Adrenal gland (tissue), 12 donors: Measurements from ENCODE around the gene SARS1. TPM values are rescaled to one million over a fixed set of nuclear protein-coding genes. Genes with fewer than 3 reads are reported as not detected.

ENCODE experiments used
- DNase-seq, 7 donors: peaks; one replicate each; pipeline ENCODE4 v3.0.0-alpha.2; 2019 to 2020
- H3K27ac ChIP-seq, 5 donors: fragments of 200-600 bp; sonication (generic) in 4 of 5; 1 replicate in 3 of 5; 2 replicates in 2 of 5; pipeline versions ENCODE4 v1.5.1 to v1.8.0; 2016 to 2020; ENCODE audit warnings: mild to moderate bottlenecking in 1 of 5
- H3K27me3 ChIP-seq: fragments of 200-600 bp; 2 replicates; pipeline ENCODE4 v1.8.0; 2021
- H3K36me3 ChIP-seq, 2 donors: fragments of 200-600 bp; replicated peaks in 1 of 2; 1 replicate in 1 of 2; 2 replicates in 1 of 2; pipeline versions ENCODE4 v1.5.1 to v1.8.0; 2018 to 2022
- H3K4me1 ChIP-seq, 2 donors: fragments of 200-600 bp; replicated peaks in 1 of 2; 1 replicate in 1 of 2; 2 replicates in 1 of 2; pipeline versions ENCODE4 v1.5.1 to v1.8.0; 2018 to 2021
- H3K4me3 ChIP-seq, 4 donors: fragments of 200-600 bp; sonication (generic) in 3 of 4; one replicate each; pipeline ENCODE4 v1.5.1; 2016 to 2018
- H3K9me3 ChIP-seq, 3 donors: fragments of 200-600 bp; sonication (generic) in 1 of 3; replicated peaks in 1 of 3; 1 replicate in 2 of 3; 2 replicates in 1 of 3; pipeline versions ENCODE4 v1.5.1 to v1.8.0; 2016 to 2021
- POLR2A ChIP-seq, 2 donors: fragments of 450-650 bp; IDR thresholded peaks; one replicate each; pipeline ENCODE4 v1.6.1; 2017; ENCODE audit warnings: antibody characterized with exemption in 2 of 2, mild to moderate bottlenecking in 2 of 2, moderate library complexity in 1 of 2
- WGBS, 4 donors: extraction: QIAGEN DNeasy Blood & Tissue Kit in 2 of 4; methylation state at CpG; one replicate each; pipeline versions ENCODE4 v1.1.5 to v1.1.7; 2013 to 2017; 5-methylcytosine and 5-hydroxymethylcytosine counted together
- intact Hi-C, 2 donors: fragments of 100-400 bp; cut with DNase I; formaldehyde crosslinking; loops; one replicate each; pipeline versions ENCODE4 v1.14.1 to v1.15.0; 2022 to 2023
- polyA plus RNA-seq, 3 donors: library from polyadenylated mRNA; stranded (reverse); fragments of 200-250 nt in 2 of 3; fragments of 350-450 nt in 1 of 3; fragmentation: Illumina TruSeq in 1 of 3; extraction: RNeasy Lipid Tissue Mini Kit (QIAGEN cat#74804) in 1 of 3; gene quantifications; one replicate each; pipeline ENCODE4 v1.2.3, GENCODE V29; 2013 to 2014
- total RNA-seq, 9 donors: library from RNA; depleted of rRNA in 4 of 9; stranded (reverse); fragments of >200 nt in 4 of 9; fragments of 120-200 nt in 1 of 9; fragmentation: NEBNext Ultra II Directional in 1 of 9; extraction: Animal tissue kit (Norgen Biotek cat#: 25700) in 1 of 9; gene quantifications; one replicate each; pipeline versions ENCODE4 v1.1.0 to v1.2.4, GENCODE V29; 2013 to 2023
- TF ChIP-seq, protein P1 (sequence below), 6 experiments: fragments of 450-650 bp in 4 of 6; fragments of 200-600 bp in 2 of 6; sonication (generic) in 1 of 6; IDR thresholded peaks; 1 replicate in 5 of 6; 2 replicates in 1 of 6; pipeline versions ENCODE4 v1.5.1 to v1.8.0; 2016 to 2021; ENCODE audit warnings: antibody characterized with exemption in 6 of 6, mild to moderate bottlenecking in 2 of 6, moderate library complexity in 1 of 6
- donor health status: healthy with polysubstance abuse.
- donor health status: Bipolar disorder and iron deficiency.
- donor health status: DM: yes; HTN: yes; CAD: no.
- donor health status: DM: no; HTN: no; CAD: no.
- donor health status: DM: no; HTN: no; CAD: no.
- donor health status: DM: yes; HTN: yes; CAD: no.

SARS1 gene
- total and polyA plus RNA-seq, 12 donors: 64.3 to 216 (median 152) TPM

DNA sequence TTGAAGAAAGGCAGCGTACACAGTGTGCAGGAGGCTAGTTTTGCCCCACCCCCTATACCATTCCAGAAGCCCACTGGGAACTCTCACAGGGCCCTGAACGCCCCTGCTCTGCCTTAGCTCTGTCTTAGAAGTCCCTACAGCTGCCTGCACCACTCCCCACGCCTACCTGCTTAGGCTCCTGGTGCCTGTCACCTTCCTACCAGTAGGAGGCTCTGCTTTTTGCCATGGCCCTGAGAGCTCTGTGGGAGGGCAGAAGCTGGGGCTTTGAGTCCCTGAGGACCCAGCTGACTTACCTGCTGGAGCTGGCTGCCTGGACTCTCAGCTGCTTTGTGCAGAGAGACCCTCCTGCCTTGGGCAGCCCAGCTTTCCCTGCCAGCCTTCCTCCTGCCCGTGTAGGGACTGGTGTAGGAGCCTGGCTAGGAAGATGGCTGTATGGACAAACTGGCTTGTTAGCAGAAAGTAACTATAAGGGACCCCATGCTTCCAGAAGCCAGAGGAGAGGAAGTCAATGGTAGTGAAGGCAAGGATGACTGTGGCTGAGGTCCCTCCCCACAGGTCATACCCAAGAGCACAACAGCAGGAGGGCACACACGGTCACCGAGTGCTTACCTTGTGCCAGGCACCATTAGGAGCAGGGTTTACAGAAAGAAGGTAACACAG, 25.8 kb downstream of the SARS1 start:
- H3K4me1 ChIP-seq: peaks cover 8 to 16% of the 10 kb centered on the region in 2 donors
- peak in 3 of 7 donors; percentile 35 to 58 (median 43) for DNase-seq
- no peak overlapping the region for H3K4me3 ChIP-seq
- H3K9me3 ChIP-seq: no peaks in the 10 kb centered on the region
- peak overlapping the region in 1 of 5 donors; percentile 17 for H3K27ac ChIP-seq
- intact Hi-C loops: no loop called here
- 67 to 76% (median 68%) methylated on average over 4 to 6 of the region's 6 CpGs for WGBS, 4 donors
- TF ChIP-seq, protein P1, sequence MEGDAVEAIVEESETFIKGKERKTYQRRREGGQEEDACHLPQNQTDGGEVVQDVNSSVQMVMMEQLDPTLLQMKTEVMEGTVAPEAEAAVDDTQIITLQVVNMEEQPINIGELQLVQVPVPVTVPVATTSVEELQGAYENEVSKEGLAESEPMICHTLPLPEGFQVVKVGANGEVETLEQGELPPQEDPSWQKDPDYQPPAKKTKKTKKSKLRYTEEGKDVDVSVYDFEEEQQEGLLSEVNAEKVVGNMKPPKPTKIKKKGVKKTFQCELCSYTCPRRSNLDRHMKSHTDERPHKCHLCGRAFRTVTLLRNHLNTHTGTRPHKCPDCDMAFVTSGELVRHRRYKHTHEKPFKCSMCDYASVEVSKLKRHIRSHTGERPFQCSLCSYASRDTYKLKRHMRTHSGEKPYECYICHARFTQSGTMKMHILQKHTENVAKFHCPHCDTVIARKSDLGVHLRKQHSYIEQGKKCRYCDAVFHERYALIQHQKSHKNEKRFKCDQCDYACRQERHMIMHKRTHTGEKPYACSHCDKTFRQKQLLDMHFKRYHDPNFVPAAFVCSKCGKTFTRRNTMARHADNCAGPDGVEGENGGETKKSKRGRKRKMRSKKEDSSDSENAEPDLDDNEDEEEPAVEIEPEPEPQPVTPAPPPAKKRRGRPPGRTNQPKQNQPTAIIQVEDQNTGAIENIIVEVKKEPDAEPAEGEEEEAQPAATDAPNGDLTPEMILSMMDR (IDR thresholded peaks at IDR 0.05): peak; percentile 22 to 46 (median 34)
- TF ChIP-seq POLR2A (IDR thresholded peaks at IDR 0.05): no peak
- H3K27me3 ChIP-seq: no peaks in the 10 kb centered on the region
- peaks cover 0 to 45% of the 10 kb centered on the region in 2 donors for H3K36me3 ChIP-seq

DNA sequence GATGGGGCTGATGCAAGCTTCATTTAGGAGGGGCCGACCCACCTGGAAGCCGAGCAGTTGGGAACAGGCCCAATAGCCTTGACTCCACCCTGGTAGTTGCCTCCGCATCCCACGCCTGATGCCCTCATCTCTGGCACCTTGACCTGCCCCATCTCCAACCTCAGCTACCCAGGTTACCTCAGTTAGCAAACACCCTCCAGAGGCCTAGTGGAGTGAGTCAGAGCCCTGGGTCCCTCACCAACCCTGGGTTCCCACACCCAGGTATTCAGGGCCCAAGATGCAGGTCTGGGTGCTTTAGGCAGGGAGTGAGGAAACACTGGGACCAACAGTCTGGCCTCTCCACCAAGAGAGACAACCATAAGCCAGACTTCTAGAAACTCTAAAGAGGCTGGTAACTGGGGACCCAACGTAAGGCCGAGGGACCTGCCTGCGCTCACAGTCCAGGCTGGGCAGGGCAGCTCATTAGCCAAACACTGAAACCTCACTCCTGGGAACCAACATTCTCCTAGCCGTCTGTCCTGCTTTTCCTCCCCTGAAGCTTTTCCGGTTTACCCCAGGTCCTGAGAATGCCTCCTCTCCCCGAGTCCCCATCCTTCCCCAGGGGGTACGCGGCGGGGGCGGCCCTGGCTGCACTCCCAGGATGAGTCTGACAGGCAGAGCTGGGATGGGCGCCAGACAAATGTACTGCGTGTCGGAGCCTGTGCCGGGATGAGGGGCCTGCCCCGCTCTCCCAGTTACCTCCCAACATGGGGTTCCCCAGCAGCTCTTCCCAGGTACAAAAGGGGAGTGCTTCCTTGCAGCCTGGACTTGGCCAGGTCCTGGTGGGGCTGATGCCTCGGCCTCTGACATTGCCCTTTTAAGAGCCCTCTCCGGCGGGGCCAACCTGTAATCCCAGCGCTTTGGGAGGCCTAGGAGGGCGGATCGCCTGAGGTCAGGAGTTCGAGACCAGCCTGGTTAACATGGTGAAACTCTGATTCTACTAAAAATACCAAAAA, 26.7 kb downstream of the SARS1 start:
- H3K27ac ChIP-seq: peak overlapping the region in 1 of 5 donors; percentile 26
- H3K27me3 ChIP-seq: no peaks in the 10 kb centered on the region
- H3K9me3 ChIP-seq: no peaks in the 10 kb centered on the region
- 20 to 28% (median 26%) methylated on average over 15 to 26 of the region's 26 CpGs for WGBS, 4 donors
- H3K4me3 ChIP-seq: no peak overlapping the region
- H3K36me3 ChIP-seq: peaks cover 0 to 36% of the 10 kb centered on the region in 2 donors
- intact Hi-C loops: no loop called here
- H3K4me1 ChIP-seq: peaks cover 8 to 16% of the 10 kb centered on the region in 2 donors
- peak; percentile 51 to 77 (median 65) for DNase-seq
- no peak for TF ChIP-seq POLR2A (IDR thresholded peaks at IDR 0.05)
- TF ChIP-seq, protein P1 (IDR thresholded peaks at IDR 0.05): no peak

DNA sequence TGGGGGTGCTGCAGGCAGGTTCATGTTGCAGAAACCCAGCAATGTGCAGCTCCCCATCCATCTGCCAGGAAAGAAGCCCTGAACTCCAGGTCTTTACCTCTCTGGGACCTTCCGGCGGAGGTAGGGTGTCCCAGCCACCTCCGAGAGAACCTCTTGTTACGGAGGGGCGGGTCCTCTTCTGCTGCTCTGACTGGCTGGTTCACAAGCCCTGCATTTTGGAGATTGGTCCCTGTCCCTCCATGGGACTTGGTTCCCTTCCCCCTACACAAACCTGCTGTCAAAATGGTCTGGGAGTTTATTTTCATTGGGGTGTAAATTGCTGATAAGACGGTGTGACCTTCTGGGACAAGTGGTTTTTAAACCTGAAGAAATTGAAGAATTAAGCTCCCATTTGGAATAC, 27.6 kb downstream of the SARS1 start:
- Histone ChIP-seq H3K36me3 (peaks cover 0 to 27% of the 10 kb centered on the region in 2 donors), H3K4me1 (peaks cover 8 to 16% of the 10 kb centered on the region in 2 donors), H3K27ac (no peak overlapping the region), H3K4me3 (no peak overlapping the region), H3K9me3 (no peaks in the 10 kb centered on the region), H3K27me3 (no peaks in the 10 kb centered on the region)
- DNase-seq: peak in 1 of 7 donors; percentile 49
- WGBS, 4 donors: 19 to 40% (median 26%) methylated on average over 6 of the region's 6 CpGs
- TF ChIP-seq, protein P1 (IDR thresholded peaks at IDR 0.05): no peak
- TF ChIP-seq POLR2A (IDR thresholded peaks at IDR 0.05): no peak
- intact Hi-C loops: no loop called here

DNA sequence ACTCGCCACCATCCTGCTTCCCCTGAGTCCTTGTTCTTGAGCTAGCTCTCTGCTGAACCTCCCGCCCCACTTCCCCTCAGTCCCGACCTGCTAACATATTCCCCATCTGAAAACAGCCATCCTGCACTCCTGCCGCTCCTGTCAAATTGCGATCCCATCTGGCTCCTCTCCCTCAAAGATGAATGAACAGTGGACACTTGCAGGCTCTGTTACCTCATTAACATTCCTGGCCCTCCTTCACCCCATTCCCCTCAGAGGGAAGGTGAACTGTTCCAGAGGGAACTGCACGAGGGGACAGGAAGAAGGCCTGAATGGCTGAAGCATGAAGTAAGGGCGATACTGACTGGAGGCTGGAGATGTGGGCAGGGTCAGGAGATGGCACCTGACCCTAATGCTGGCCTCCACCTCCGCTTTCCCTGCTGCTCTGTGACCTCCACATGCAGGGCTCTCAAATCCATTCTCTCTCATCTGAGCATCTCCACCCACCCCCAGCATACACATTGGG, 28.2 kb downstream of the SARS1 start:
- no peak overlapping the region for H3K27ac ChIP-seq
- peaks cover 0 to 21% of the 10 kb centered on the region in 2 donors for H3K36me3 ChIP-seq
- no peak for TF ChIP-seq POLR2A (IDR thresholded peaks at IDR 0.05)
- TF ChIP-seq, protein P1 (IDR thresholded peaks at IDR 0.05): no peak
- intact Hi-C loops: no loop called here
- H3K4me1 ChIP-seq: peaks cover 8 to 16% of the 10 kb centered on the region in 2 donors
- peak in 1 of 7 donors; percentile 49 for DNase-seq
- H3K27me3 ChIP-seq: no peaks in the 10 kb centered on the region
- H3K4me3 ChIP-seq: no peak overlapping the region
- WGBS, 4 donors: 21 to 24% (median 22%) methylated on average over 8 of the region's 8 CpGs
- no peaks in the 10 kb centered on the region for H3K9me3 ChIP-seq
